IMR-90 (cell line): ENCODE measurements around the gene MGRN1. TPM values are rescaled to one million over a fixed set of nuclear protein-coding genes. Genes with fewer than 3 reads are reported as not detected.

ENCODE experiments used
- ATAC-seq: fragments of 200-7000 bp; cut with Tn5 transposase; 2 replicates; pipeline ENCODE4 v1.9.1; 2020; ENCODE audit warnings: low read depth, mild to moderate bottlenecking, moderate library complexity
- BruUV-seq: library from RNA; stranded (reverse); fragments of 400-500 nt; replicated peaks from 2 replicates; lab custom pipeline; 2021; lab: Mats Ljungman, UMichigan
- CTCF ChIA-PET: fragments of 300-600 bp; formaldehyde crosslinking; extraction: SDS; loops from one replicate; lab custom pipeline; 2021; ENCODE audit warnings: antibody characterized with exemption; lab: Yijun Ruan, JAX
- POLR2A ChIA-PET: fragments of 300-600 bp; sonication (Branson Sonifier 250); formaldehyde crosslinking; loops from one replicate; lab custom pipeline; 2022; ENCODE audit warnings: antibody characterized with exemption; ENCODE audit not compliant: unreplicated experiment; lab: Charles Lee
- DNase-seq: peaks from one replicate; pipeline ENCODE4 v3.0.0; 2013
- H2AFZ ChIP-seq: replicated peaks from 2 replicates; pipeline ENCODE3; 2013; ENCODE audit warnings: low read length, mild to moderate bottlenecking; ENCODE audit not compliant: poor library complexity
- H2AK5ac ChIP-seq: 2 replicates; pipeline ENCODE4 v1.6.1; 2013; ENCODE audit warnings: low read depth, low read length, inconsistent platforms
- H2AK9ac ChIP-seq: replicated peaks from 2 replicates; pipeline ENCODE3; 2013; ENCODE audit warnings: mild to moderate bottlenecking, low read depth, low read length, moderate library complexity; ENCODE audit not compliant: poor library complexity
- H2BK120ac ChIP-seq: 2 replicates; pipeline ENCODE4 v1.6.1; 2013; ENCODE audit warnings: low read depth, low read length, inconsistent platforms
- H2BK15ac ChIP-seq: 3 replicates; pipeline ENCODE4 v1.6.1; 2013; ENCODE audit warnings: low read depth, low read length, inconsistent platforms
- H2BK20ac ChIP-seq: 2 replicates; pipeline ENCODE4 v1.6.1; 2013; ENCODE audit warnings: low read depth, mild to moderate bottlenecking, inconsistent platforms, low read length, moderate library complexity
- H2BK5ac ChIP-seq: 2 replicates; pipeline ENCODE4 v1.6.1; 2013; ENCODE audit warnings: mild to moderate bottlenecking, low read depth, low read length, inconsistent platforms; ENCODE audit not compliant: poor library complexity, severe bottlenecking
- H3K14ac ChIP-seq: replicated peaks from 2 replicates; pipeline ENCODE4 v1.6.1; 2013; ENCODE audit warnings: low read depth, low read length, inconsistent platforms
- H3K18ac ChIP-seq: 2 replicates; pipeline ENCODE4 v1.6.1; 2013; ENCODE audit warnings: low read depth, low read length, control low read depth
- H3K23ac ChIP-seq: 2 replicates; pipeline ENCODE4 v1.6.1; 2013; ENCODE audit warnings: low read depth, low read length, inconsistent platforms
- H3K27ac ChIP-seq: 2 replicates; pipeline ENCODE4 v1.5.1; 2013; ENCODE audit warnings: mild to moderate bottlenecking, control low read depth, low read length; ENCODE audit not compliant: insufficient read depth
- H3K27me3 ChIP-seq: 2 replicates; pipeline ENCODE4 v1.6.1; 2013; ENCODE audit warnings: low read length; ENCODE audit not compliant: control insufficient read depth, insufficient read depth
- H3K36me3 ChIP-seq: 2 replicates; pipeline ENCODE4 v1.6.1; 2013; ENCODE audit warnings: low read length, mixed read lengths; ENCODE audit not compliant: control insufficient read depth, insufficient read depth
- H3K4ac ChIP-seq: 2 replicates; pipeline ENCODE4 v1.6.1; 2013; ENCODE audit warnings: low read depth, low read length, inconsistent platforms
- H3K4me1 ChIP-seq: 2 replicates; pipeline ENCODE4 v1.6.1; 2013; ENCODE audit warnings: low read length, mixed read lengths; ENCODE audit not compliant: control insufficient read depth, insufficient read depth
- H3K4me2 ChIP-seq: 2 replicates; pipeline ENCODE4 v1.6.1; 2013; ENCODE audit warnings: low read depth, mild to moderate bottlenecking, control low read depth, low read length, moderate library complexity
- H3K4me3 ChIP-seq: 2 replicates; pipeline ENCODE4 v1.5.1; 2013; ENCODE audit warnings: low read depth, mild to moderate bottlenecking, control low read depth, low read length, moderate library complexity; ENCODE audit not compliant: insufficient read depth
- H3K56ac ChIP-seq: 2 replicates; pipeline ENCODE4 v1.6.1; 2013; ENCODE audit warnings: low read length, inconsistent platforms; ENCODE audit not compliant: insufficient read depth; ENCODE audit errors: extremely low read depth
- H3K79me1 ChIP-seq, 2 experiments: 2 replicates each; pipeline ENCODE4 v1.6.1; 2013; ENCODE audit warnings: low read length in 2 of 2, inconsistent platforms in 1 of 2, low read depth in 1 of 2
- H3K9ac ChIP-seq: 2 replicates; pipeline ENCODE4 v1.6.1; 2013; ENCODE audit warnings: low read depth, low read length, control low read depth
- H3K9me1 ChIP-seq: 2 replicates; pipeline ENCODE4 v1.6.1; 2013; ENCODE audit warnings: low read length, inconsistent platforms; ENCODE audit not compliant: insufficient read depth
- H3K9me3 ChIP-seq: 2 replicates; pipeline ENCODE4 v1.6.1; 2013; ENCODE audit warnings: low read length; ENCODE audit not compliant: control insufficient read depth, insufficient read depth
- H4K20me1 ChIP-seq: 2 replicates; pipeline ENCODE4 v1.6.1; 2013; ENCODE audit warnings: low read length, inconsistent platforms; ENCODE audit not compliant: insufficient read depth
- H4K5ac ChIP-seq: 2 replicates; pipeline ENCODE4 v1.6.1; 2013; ENCODE audit warnings: mild to moderate bottlenecking, low read depth, low read length, control low read depth
- H4K8ac ChIP-seq, 2 experiments: 2 replicates each; pipeline ENCODE4 v1.6.1; 2013; ENCODE audit warnings: low read depth in 2 of 2, low read length in 2 of 2, control low read depth in 1 of 2, inconsistent platforms in 1 of 2
- H4K91ac ChIP-seq: 2 replicates; pipeline ENCODE4 v1.6.1; 2013; ENCODE audit warnings: low read depth, low read length, inconsistent platforms; ENCODE audit not compliant: insufficient read depth
- BHLHE40 ChIP-seq: fragments of 150-350 bp; IDR thresholded peaks from 2 replicates; pipeline ENCODE4 v1.6.1; 2016; ENCODE audit warnings: mild to moderate bottlenecking, low read depth, low read length
- CEBPB ChIP-seq: IDR thresholded peaks from 2 replicates; pipeline ENCODE4 v1.6.1; 2012; ENCODE audit warnings: low read depth, low read length, improper control_type of control experiment
- CHD1 ChIP-seq: IDR thresholded peaks from 2 replicates; pipeline ENCODE4 v1.6.1; 2012; ENCODE audit warnings: low read depth, low read length, improper control_type of control experiment
- CTCF ChIP-seq: conservative IDR thresholded peaks from 2 replicates; pipeline ENCODE4 v1.5.1; 2012; ENCODE audit warnings: mild to moderate bottlenecking, low read depth, low read length, improper control_type of control experiment
- FOS ChIP-seq: fragments of 150-350 bp; IDR thresholded peaks from 2 replicates; pipeline ENCODE4 v1.6.1; 2016; ENCODE audit warnings: low read depth, low read length
- MAFK ChIP-seq: IDR thresholded peaks from 2 replicates; pipeline ENCODE4 v1.6.1; 2012; ENCODE audit warnings: low read depth, low read length, improper control_type of control experiment
- MAZ ChIP-seq: IDR thresholded peaks from 2 replicates; pipeline ENCODE4 v1.6.1; 2012; ENCODE audit warnings: low read depth, mild to moderate bottlenecking, low read length, improper control_type of control experiment, moderate library complexity, borderline replicate concordance
- MXI1 ChIP-seq: IDR thresholded peaks from 2 replicates; pipeline ENCODE4 v1.6.1; 2012; ENCODE audit warnings: low read depth, mild to moderate bottlenecking, low read length, moderate library complexity, borderline replicate concordance
- NFE2L2 ChIP-seq: fragments of 150-350 bp; IDR thresholded peaks from 2 replicates; pipeline ENCODE4 v1.6.1; 2016; ENCODE audit warnings: low read depth, mild to moderate bottlenecking, low read length
- POLR2A ChIP-seq: IDR thresholded peaks from 2 replicates; pipeline ENCODE4 v1.6.1; 2012; ENCODE audit warnings: mild to moderate bottlenecking, low read depth, low read length
- RAD21 ChIP-seq: IDR thresholded peaks from 2 replicates; pipeline ENCODE4 v1.6.1; 2012; ENCODE audit warnings: low read length, improper control_type of control experiment
- RCOR1 ChIP-seq: IDR thresholded peaks from 2 replicates; pipeline ENCODE4 v1.6.1; 2012; ENCODE audit warnings: mild to moderate bottlenecking, low read length, improper control_type of control experiment; ENCODE audit not compliant: insufficient replicate concordance
- RFX5 ChIP-seq: IDR thresholded peaks from 2 replicates; pipeline ENCODE4 v1.8.0; 2012; ENCODE audit warnings: low read depth, mild to moderate bottlenecking, low read length, moderate library complexity
- SMC3 ChIP-seq: fragments of 150-350 bp; IDR thresholded peaks from 2 replicates; pipeline ENCODE4 v1.6.1; 2016; ENCODE audit warnings: low read depth, mild to moderate bottlenecking, antibody characterized with exemption, low read length, moderate library complexity
- USF2 ChIP-seq: fragments of 150-350 bp; IDR thresholded peaks from 2 replicates; pipeline ENCODE4 v1.6.1; 2017; ENCODE audit warnings: mild to moderate bottlenecking, antibody characterized with exemption, low read length, low read depth
- WGBS, 2 experiments: methylation state at CpG; one replicate each; pipeline versions ENCODE4 v1.1.5 to v1.1.7; 2013; ENCODE audit warnings: missing lambda C conversion rate in 2 of 2; ENCODE audit not compliant: insufficient read length in 1 of 2; ENCODE audit errors: extremely low coverage in 2 of 2; 5-methylcytosine and 5-hydroxymethylcytosine counted together
- dilution Hi-C: fragments of 300-500 bp; cut with HindIII; formaldehyde crosslinking; loops from one replicate; pipeline ENCODE4 v1.14.3; 2018; ENCODE audit warnings: low sequenced_read_pairs; ENCODE audit not compliant: unreplicated experiment
- in situ Hi-C: fragments of 300-500 bp; cut with MboI; formaldehyde crosslinking; loops from 3 replicates; pipeline ENCODE4 v1.14.3; 2019; ENCODE audit warnings: low sequenced_read_pairs, inconsistent platforms, mixed read lengths
- intact Hi-C: fragments of 100-400 bp; cut with micrococcal nuclease; formaldehyde crosslinking; loops from 2 replicates; pipeline ENCODE4 v1.10.0; 2022
- polyA plus RNA-seq, 3 experiments: library from polyadenylated mRNA; depleted of rRNA; stranded (reverse); fragments of >200 nt; gene quantifications; 2 replicates each; pipeline ENCODE4 v1.2.3, GENCODE V29; 2012; ENCODE audit warnings: low replicate concordance in 1 of 3
- total RNA-seq: library from RNA; depleted of rRNA; stranded (reverse); fragments of >200 nt; gene quantifications from 2 replicates; pipeline ENCODE4 v1.2.3, GENCODE V29; 2012
- TF ChIP-seq, protein P1 (sequence below): fragments of 150-350 bp; IDR thresholded peaks from 2 replicates; pipeline ENCODE4 v1.6.1; 2016; ENCODE audit warnings: low read depth, mild to moderate bottlenecking, low read length, moderate library complexity, borderline replicate concordance

The MGRN1 gene
- total and polyA plus RNA-seq, 2 of the 4 experiments (the other 2 are of a cell fraction): 11.7 to 32.7 TPM

DNA sequence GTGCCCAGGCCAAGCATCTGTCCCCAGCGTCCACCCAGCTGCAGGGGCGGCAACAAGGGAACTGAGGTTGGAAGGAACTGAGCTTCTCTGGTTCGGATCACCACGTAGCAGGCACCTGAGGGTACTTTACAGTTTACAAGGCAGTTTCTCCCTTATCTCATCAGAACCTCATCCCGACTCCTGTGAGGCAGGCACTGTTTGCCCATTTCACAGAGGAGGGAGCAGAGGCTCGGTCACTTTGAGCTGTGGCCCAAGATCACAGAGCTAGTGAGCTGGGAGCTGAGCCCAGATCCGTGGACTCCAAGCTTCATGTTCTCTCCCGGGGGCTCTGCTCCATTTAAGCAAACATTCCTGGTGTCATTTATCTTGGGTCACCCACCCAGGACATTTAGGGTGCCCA lies 25.1 kb upstream of the MGRN1 start:
- no peak overlapping the region for H3K9ac ChIP-seq
- no peak overlapping the region for H3K4me3 ChIP-seq
- no peaks in the 10 kb centered on the region for H3K4me1 ChIP-seq
- no peak overlapping the region for H3K56ac ChIP-seq
- no peaks in the 10 kb centered on the region for H3K9me1 ChIP-seq
- no TSS peak for BruUV-seq
- dilution Hi-C loops (no loop called here), intact Hi-C loops (no loop called here), in situ Hi-C loops (no loop called here)
- no peaks in the 10 kb centered on the region for H3K79me1 ChIP-seq
- TF ChIP-seq BHLHE40 (no peak), CTCF (no peak), POLR2A (no peak), USF2 (no peak), RFX5 (no peak), SMC3 (no peak), CHD1 (no peak), MAZ (no peak), RAD21 (no peak), RCOR1 (no peak), MAFK (no peak), MXI1 (no peak), FOS (no peak), NFE2L2 (no peak), CEBPB (no peak)
- TF ChIP-seq, protein P1, sequence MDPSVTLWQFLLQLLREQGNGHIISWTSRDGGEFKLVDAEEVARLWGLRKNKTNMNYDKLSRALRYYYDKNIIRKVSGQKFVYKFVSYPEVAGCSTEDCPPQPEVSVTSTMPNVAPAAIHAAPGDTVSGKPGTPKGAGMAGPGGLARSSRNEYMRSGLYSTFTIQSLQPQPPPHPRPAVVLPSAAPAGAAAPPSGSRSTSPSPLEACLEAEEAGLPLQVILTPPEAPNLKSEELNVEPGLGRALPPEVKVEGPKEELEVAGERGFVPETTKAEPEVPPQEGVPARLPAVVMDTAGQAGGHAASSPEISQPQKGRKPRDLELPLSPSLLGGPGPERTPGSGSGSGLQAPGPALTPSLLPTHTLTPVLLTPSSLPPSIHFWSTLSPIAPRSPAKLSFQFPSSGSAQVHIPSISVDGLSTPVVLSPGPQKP: no peak
- no peak for DNase-seq
- no peak overlapping the region for H3K4me2 ChIP-seq
- no peak overlapping the region for H2BK20ac ChIP-seq
- WGBS, 2 experiments: 79% methylated on average over 6 of the region's 8 CpGs; no CpG with 5 or more reads in 1 of the 2 experiments
- H4K8ac ChIP-seq: no peak overlapping the region
- no peak overlapping the region for H3K23ac ChIP-seq
- H4K91ac ChIP-seq: no peak overlapping the region
- H3K14ac ChIP-seq: no peak overlapping the region
- CTCF ChIA-PET: no interaction called here
- H4K20me1 ChIP-seq: peaks cover 3% of the 10 kb centered on the region; the same call in 1 of the 2 replicates
- peaks cover 35% of the 10 kb centered on the region for H3K27me3 ChIP-seq
- H2AK5ac ChIP-seq: no peak overlapping the region
- no peak overlapping the region for H3K18ac ChIP-seq
- no peak overlapping the region for H2BK15ac ChIP-seq
- H3K27ac ChIP-seq: no peak overlapping the region
- no peak overlapping the region for H2AFZ ChIP-seq
- H3K4ac ChIP-seq: no peak overlapping the region
- POLR2A ChIA-PET: no interaction called here
- H2BK120ac ChIP-seq: no peak overlapping the region
- ATAC-seq: no peak
- no peaks in the 10 kb centered on the region for H3K9me3 ChIP-seq
- H4K5ac ChIP-seq: no peak overlapping the region
- no peak overlapping the region for H2AK9ac ChIP-seq
- no peaks in the 10 kb centered on the region for H3K36me3 ChIP-seq
- H2BK5ac ChIP-seq: no peak overlapping the region
